HG03095 (cell line): Measurements from ENCODE around the gene DISC1.

Experiments
- ATAC-seq: cut with Tn5 transposase; IDR thresholded peaks from one replicate; pipeline ENCODE4 v1.9.1; 2021; ENCODE audit warnings: moderate library complexity; ENCODE audit not compliant: unreplicated experiment

The DISC1 gene

DNA sequence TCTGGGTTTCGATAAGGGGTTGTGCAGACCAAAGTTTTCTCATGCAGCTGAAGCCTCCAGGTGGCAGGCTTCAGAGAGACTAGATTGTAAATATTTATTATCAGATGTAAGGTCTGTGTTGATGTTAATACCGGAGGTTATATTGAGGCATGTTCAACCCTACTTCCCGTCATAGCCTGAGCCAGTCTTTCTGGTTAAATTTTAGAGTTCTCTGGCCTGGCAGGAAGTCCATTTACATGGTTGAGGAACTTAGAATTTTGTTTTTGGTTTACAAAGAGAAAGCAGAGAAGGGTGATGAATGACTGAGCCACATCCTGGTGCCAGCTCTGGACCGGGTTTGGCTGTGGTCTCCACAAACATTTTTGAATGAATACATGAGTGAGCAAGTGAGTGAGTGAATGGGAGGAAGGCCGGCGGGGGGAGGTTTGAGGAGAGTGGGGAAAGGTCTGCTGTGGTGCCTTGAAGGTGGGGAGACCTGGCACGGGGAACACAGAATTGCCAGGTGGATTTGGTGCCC lies 218.5 kb downstream of the DISC1 start:
- no peak for ATAC-seq

GRCh38 chr1:231847612-231848397 lies 221.2 kb downstream of the DISC1 start:
- ATAC-seq, result no peak

GRCh38 chr1:231849981-231850380 lies 223.4 kb downstream of the DISC1 start:
- ATAC-seq, result no peak

GRCh38 chr1:231850786-231851185 lies 224.2 kb downstream of the DISC1 start:
- ATAC-seq, result no peak

DNA sequence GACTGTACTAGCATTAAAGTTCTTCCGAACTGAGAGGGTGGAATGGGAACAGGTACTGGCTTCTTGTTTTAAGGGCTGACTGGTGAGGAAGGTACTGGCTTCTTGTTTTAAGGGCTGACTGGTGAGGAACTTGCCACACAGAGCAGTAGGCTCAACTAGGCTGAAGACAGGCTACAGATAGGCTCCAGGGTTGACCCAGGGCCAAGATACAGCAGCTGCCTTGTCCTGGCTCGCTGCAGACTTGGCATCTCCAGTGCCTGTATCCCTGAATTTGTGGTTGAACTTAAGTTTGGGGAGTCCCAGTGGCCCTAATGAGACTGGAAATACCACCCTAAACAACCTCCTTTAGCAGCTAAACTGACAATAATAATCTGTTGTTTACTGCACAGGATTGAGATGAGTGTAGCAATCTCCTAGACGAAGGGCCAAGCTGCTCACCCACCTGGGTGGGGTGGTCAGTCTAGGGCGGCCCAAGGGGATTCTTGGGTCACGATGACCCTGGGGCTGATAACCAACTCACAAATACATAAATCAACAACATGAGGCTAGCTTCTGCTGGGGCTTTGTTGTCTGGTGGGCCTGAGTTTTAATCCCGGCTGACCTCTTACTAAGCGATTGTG lies 227.1 kb downstream of the DISC1 start:
- no peak for ATAC-seq

DNA sequence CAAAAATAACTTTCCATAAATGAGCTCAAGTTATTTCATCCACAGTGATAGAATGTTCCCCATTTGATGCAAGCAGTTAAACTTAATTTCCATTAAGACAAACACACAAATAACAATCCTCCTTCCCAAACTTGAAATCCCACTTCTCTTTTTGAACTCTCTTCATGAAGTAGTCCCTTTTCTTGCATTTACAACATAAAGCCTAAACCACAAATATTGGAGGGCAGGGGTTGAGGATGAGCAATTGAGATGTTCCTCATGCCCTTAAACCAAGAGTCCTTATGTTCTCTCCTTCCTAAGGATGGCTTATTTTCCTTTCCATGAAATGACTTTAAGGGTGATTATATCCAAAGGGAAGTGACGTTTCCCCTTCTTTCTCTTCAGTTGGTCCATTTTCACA lies 228.8 kb downstream of the DISC1 start:
- ATAC-seq, result no peak

DNA sequence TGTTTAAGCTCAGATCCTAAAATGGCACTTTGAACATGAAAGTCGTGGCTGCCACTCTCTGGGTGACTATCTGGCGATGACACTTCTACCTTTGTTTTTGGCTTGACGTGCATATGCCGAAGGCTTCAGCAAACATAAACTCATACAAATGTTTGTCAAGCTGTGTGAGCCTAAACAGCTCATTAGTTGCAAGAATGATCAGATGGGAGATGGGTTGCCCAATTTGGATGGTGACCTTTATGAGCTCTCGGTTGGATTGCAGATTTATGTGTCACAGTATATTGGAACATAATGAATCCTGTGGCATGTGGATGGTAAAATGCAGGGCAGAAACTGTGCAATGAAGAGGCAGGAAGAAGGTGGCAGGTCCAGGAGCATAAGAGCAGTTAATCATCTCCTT lies 229.3 kb downstream of the DISC1 start:
- no peak for ATAC-seq

DNA sequence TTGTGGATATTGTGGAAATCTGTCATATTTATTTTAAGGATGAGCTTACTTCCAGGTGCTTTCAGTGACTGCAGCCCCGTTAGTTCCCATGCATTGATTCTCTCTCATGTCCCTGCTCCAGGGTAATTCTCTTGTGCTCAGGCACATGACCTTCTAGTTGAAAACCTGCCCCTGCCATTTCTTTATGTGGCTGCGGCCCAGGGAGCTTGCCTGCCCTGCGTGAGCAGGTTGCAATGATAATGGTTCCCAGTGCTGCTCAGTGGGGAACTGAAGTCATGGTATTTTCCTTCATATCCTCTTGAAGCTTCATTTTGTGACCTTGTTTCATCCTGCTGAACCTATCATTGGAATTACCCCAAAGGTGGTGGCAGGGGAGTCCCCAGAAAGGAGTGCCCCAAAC lies 229.8 kb downstream of the DISC1 start:
- no peak for ATAC-seq

DNA sequence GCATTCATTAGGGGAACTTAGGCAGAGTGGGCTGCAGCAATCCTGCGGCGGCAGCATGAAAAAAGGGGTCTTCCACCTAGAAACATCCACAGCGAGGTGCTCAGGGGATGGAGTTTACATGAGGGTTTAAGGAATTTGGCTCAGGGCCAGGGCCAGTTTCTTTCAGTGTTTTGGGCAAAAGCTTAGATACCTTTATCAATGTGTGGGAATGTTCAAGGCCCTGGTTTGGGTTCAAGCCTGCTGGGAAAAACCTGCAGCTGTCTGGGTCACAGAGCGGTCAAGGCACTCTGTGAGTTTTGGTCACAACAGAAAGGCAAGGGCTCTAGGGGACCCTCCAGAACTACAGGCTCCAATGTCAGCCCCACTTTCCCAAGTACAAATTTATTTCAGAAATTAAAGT lies 230.3 kb downstream of the DISC1 start:
- ATAC-seq, result no peak

GRCh38 chr1:231857609-231858135 lies 231.1 kb downstream of the DISC1 start:
- no peak for ATAC-seq

- no peak for ATAC-seq
Observed at GRCh38 chr1:231860221-231861088, 233.9 kb downstream of the DISC1 start.

DNA sequence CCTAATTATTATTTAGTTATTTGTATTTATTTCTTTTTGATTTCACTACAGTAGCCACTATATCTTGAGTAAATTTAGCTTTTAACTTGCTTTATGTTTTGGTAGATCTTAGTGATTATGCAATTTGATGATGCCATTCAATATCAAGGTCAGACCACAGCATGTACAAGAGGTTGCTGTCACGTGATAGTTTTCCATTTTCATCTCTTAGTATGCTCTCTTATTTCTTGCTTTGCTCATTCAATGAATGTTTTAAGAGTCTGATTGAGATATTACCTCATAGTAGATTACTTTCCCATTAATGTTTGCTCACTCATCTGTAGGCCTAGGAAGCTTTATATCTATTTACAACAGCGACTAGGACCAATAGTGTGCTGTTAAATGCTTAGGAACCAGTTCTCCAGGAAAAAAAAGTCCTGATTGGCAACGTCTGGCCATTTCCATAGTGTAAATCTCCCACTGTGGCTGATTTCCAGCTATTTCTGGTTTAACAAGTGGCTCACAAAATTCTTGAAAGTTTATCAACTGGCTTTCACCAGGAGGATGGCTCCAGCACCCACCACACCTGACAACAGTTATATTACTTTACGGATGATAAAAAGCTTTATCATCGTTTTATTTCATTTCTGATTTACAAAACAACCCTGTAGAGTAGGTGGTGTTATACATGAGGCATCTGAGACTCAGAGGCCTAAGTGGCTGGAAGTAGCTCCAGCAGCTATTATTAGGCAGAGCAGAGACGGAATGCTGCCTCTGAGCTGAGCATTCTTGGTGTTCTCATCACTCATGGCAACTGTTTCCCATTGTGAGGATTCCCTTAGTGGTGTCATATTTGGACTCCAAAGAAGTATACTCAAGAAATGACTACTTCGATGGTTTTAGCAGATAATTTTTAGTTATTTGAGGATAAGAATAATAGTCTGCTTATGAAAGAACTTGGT lies 235.2 kb downstream of the DISC1 start:
- no peak for ATAC-seq

- ATAC-seq, result no peak
Observed at GRCh38 chr1:231862611-231863010, 236.0 kb downstream of the DISC1 start.

DNA sequence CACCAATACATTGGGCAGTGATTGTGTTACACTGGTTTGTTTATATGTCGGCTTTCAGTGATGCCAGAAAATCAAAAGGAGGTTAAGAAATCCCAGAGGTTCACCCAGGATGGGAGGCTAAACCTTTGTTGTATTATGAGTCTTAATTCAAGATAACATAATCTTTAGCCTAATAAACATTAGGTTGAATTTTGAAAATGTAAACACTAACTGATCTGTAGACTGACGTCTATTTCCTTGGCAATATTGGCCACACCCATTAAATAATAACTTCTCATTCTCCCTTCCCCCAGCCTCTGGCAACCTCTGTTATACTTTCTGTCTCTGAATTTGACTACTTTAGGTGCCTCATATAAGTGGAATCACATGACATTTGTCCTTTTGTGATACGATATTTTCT lies 238.7 kb downstream of the DISC1 start:
- no peak for ATAC-seq

DNA sequence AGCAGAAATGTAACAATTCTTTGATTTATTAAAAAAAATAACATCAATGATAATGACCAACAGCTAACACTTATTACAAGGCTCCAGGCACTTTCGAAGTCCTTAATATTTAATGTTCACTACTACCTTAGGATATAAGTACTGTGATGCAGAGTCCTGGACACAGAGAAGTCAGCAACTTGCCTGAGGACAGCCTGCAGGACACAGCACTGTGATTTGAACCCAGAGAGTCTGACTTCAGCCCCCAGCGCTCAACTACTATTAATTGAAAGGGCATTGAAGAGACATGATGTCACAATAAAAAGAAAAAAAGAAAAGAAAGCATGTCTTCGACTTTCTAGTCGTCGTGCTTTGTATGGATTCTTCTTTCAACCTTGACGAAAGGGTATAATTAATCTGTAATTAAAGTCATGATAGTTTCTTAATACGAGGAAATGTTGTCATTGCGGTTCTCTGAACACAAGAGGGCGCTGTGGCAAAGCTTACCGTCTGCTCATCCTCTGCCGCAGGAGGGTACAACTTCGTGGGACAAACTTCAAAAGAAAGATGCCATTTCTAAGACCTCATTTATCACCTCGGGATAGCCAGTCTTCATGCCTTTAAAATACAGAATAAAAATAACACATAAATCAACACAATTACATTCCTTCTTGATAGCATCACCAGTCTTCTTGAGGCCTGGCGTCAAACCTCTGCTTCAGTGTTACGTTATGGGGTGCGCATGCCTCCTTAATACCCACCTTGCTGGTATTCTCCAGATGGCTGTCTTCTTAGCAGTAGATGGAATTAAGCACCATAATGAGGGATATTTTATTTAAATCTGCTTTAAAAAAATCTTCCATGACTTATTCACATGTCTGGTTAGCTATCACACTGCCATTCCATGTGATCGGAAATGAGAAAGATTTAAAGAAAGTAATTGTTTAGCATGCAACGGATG lies 240.1 kb downstream of the DISC1 start:
- no peak for ATAC-seq

DNA sequence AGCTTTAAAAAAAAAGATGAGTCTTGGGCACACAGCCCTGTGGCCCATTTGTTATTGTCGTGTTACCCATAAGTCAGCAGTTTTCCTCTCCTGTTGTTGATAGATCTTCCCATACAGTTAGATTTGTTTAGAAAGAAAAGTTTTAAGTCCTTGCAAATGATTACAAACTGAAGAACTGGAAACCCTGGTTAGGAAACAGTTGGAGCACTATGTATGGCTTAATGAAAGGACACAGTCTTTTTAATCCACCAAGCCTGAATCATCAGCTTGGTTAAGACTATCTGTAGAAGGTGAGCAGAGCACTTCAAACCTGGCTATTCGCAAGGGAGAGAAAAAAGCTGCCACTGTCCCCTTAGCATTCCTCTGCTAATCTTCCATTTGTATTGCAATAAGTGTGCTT lies 241.0 kb downstream of the DISC1 start:
- ATAC-seq, result no peak

GRCh38 chr1:231869364-231869763 lies 242.8 kb downstream of the DISC1 start:
- ATAC-seq, result no peak

DNA sequence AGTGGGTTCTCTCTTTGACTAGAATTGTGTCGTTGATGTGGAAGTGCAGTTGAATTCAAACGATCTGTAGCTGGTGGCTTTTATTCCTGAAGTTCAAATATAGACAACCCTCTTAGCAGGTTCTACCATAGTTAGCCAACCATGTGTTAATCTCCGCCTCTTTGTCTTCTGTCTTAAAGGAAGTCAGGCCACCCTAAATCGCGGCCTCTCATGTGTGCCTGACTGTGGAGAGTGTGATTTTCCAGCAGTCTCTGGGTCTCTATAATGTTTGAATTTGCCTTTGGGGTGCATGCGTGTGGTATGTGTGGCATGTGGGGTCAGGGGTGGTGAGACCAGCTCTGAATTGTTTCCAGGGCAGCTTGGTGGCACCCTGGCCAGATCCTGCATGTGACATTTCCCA lies 244.9 kb downstream of the DISC1 start:
- ATAC-seq, result no peak

DNA sequence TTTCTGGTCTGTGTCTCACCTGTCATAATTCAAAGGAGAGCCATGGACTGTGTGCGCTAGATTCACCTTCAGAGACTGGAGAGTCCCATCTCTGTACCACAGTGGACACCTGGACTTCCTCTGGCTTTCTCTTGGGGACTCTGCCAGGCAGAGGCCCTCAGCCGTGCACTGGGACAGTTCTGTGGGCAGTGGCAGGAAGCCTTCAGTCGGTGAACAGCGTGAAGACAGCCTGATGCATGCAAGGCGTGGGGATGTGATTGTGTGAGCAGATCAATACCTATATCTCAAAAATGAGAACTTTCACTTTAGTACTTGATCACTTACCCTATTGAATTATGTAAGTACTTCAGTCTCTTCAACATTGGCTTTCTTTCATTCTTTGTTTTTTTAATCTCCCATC lies 245.3 kb downstream of the DISC1 start:
- no peak for ATAC-seq
